ENCODE measurements around the gene SKAP1. TPM values are rescaled to one million over a fixed set of nuclear protein-coding genes. Genes with fewer than 3 reads are reported as not detected.

The SKAP1 gene
- polyA plus RNA-seq, 3 donors: 0.13 to 1.0 (median 0.52) TPM

DNA sequence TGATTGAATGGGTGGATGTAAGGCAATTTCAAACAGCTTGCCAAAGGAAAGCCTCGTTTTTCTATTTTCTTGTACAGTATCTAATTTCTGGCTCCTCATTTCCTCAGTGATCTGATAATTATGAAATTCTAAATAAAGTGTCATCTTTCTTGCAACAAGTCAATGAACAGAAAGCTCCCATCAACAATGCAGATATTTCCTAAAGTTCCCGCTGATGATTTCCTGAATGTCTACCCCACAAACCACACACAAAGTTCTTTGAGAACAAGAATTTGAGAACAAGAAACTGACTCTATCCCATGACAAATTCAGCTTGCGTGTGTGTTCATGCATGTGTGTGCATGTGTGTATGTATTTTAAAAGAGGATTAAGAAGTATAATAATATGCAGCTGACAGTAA is 35.2 kb downstream of the SKAP1 start:
- Histone ChIP-seq H3K4me2 (replicated peaks; ENCODE audit: extremely low read depth, low read length, poor library complexity, severe bottlenecking) (no peak overlapping the region), H2AFZ (ENCODE audit: insufficient read depth, low read depth, low read length, poor library complexity, severe bottlenecking) (no peak overlapping the region), H3K79me2 (ENCODE audit: insufficient read depth, low read length) (no peaks in the 10 kb centered on the region), H3K9ac (ENCODE audit: insufficient read depth, low read length, poor library complexity, severe bottlenecking) (no peak overlapping the region), H4K20me1 (ENCODE audit: insufficient read depth, low read length) (no peaks in the 10 kb centered on the region), H3K36me3 (replicated peaks in 1 of 2; ENCODE audit: control insufficient read depth in 1 of 2, insufficient read depth in 2 of 2, low read length in 2 of 2) (no peaks in the 10 kb centered on the region), H3K4me3 (replicated peaks in 1 of 3; ENCODE audit: low read depth in 2 of 3, low read length in 3 of 3) (no peak overlapping the region), H3K27me3 (ENCODE audit: control insufficient read depth in 2 of 2, insufficient read depth in 2 of 2, low read length in 2 of 2) (peaks cover 39 to 63% of the 10 kb centered on the region in 2 donors), H3K9me3 (replicated peaks in 1 of 2; ENCODE audit: control insufficient read depth in 1 of 2, insufficient read depth in 1 of 2, low read length in 2 of 2) (no peaks in the 10 kb centered on the region), H3K27ac (ENCODE audit: low read depth in 1 of 2, low read length in 2 of 2) (no peak overlapping the region), H3K4me1 (ENCODE audit: control insufficient read depth in 1 of 2, insufficient read depth in 2 of 2, low read length in 2 of 2) (no peaks in the 10 kb centered on the region)
- Mint-ChIP-seq H3K9me3 (no peaks in the 10 kb centered on the region), H3K27ac (no peak overlapping the region), H3K4me3 (peak overlapping the region in 1 of 2 donors; percentile 33), H3K4me1 (no peaks in the 10 kb centered on the region), H3K36me3 (no peaks in the 10 kb centered on the region), H3K27me3 (ENCODE audit: low read depth in 3 of 3) (peaks cover 44 to 65% (median 52%) of the 10 kb centered on the region in 3 donors)
- intact Hi-C loops (cut with micrococcal nuclease): no loop called here
- DNase-seq: no peak
- TF ChIP-seq, protein P1, sequence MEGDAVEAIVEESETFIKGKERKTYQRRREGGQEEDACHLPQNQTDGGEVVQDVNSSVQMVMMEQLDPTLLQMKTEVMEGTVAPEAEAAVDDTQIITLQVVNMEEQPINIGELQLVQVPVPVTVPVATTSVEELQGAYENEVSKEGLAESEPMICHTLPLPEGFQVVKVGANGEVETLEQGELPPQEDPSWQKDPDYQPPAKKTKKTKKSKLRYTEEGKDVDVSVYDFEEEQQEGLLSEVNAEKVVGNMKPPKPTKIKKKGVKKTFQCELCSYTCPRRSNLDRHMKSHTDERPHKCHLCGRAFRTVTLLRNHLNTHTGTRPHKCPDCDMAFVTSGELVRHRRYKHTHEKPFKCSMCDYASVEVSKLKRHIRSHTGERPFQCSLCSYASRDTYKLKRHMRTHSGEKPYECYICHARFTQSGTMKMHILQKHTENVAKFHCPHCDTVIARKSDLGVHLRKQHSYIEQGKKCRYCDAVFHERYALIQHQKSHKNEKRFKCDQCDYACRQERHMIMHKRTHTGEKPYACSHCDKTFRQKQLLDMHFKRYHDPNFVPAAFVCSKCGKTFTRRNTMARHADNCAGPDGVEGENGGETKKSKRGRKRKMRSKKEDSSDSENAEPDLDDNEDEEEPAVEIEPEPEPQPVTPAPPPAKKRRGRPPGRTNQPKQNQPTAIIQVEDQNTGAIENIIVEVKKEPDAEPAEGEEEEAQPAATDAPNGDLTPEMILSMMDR (IDR thresholded peaks at IDR 0.05): no peak
- WGBS (ENCODE audit: insufficient coverage): no CpG with 5 or more reads among the region's 3 CpGs

DNA sequence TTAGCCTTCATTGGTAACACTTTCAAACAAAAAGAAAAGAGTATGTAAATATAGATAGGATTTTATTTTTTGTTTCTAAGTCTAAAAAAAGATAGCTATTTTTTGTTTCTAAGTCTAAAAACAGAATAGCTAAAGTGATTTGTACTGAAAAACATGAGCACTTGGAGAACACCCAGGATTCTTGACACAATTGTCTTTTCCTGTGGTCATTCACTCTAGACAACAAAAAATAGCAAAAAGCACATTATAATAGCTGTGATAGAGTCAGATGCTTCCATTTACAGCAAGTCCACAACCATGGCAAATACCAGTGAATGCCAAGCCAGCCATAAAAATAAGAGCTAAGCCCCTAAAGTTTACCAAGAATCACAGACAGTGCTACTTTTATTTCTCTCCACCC is 36.7 kb downstream of the SKAP1 start:
- H3K27me3 Mint-ChIP-seq (ENCODE audit: low read depth in 3 of 3): peaks cover 39 to 62% (median 48%) of the 10 kb centered on the region in 3 donors
- H3K4me3 ChIP-seq (replicated peaks in 1 of 3; ENCODE audit: low read depth in 2 of 3, low read length in 3 of 3): no peak overlapping the region
- H3K36me3 ChIP-seq (replicated peaks in 1 of 2; ENCODE audit: control insufficient read depth in 1 of 2, insufficient read depth in 2 of 2, low read length in 2 of 2): no peaks in the 10 kb centered on the region
- no peaks in the 10 kb centered on the region for H4K20me1 ChIP-seq (ENCODE audit: insufficient read depth, low read length)
- no peaks in the 10 kb centered on the region for H3K9me3 Mint-ChIP-seq
- no peak overlapping the region for H3K9ac ChIP-seq (ENCODE audit: insufficient read depth, low read length, poor library complexity, severe bottlenecking)
- H3K4me1 ChIP-seq (ENCODE audit: control insufficient read depth in 1 of 2, insufficient read depth in 2 of 2, low read length in 2 of 2): no peaks in the 10 kb centered on the region
- no peaks in the 10 kb centered on the region for H3K4me1 Mint-ChIP-seq
- no peak overlapping the region for H3K4me3 Mint-ChIP-seq
- H3K79me2 ChIP-seq (ENCODE audit: insufficient read depth, low read length): no peaks in the 10 kb centered on the region
- peaks cover 46 to 75% of the 10 kb centered on the region in 2 donors for H3K27me3 ChIP-seq (ENCODE audit: control insufficient read depth in 2 of 2, insufficient read depth in 2 of 2, low read length in 2 of 2)
- no peaks in the 10 kb centered on the region for H3K9me3 ChIP-seq (replicated peaks in 1 of 2; ENCODE audit: control insufficient read depth in 1 of 2, insufficient read depth in 1 of 2, low read length in 2 of 2)
- no peak for DNase-seq
- no peak overlapping the region for H3K4me2 ChIP-seq (replicated peaks; ENCODE audit: extremely low read depth, low read length, poor library complexity, severe bottlenecking)
- TF ChIP-seq, protein P1 (IDR thresholded peaks at IDR 0.05): no peak
- H2AFZ ChIP-seq (ENCODE audit: insufficient read depth, low read depth, low read length, poor library complexity, severe bottlenecking): no peak overlapping the region
- no peaks in the 10 kb centered on the region for H3K36me3 Mint-ChIP-seq
- intact Hi-C loops (cut with micrococcal nuclease): no loop called here
- no peak overlapping the region for H3K27ac ChIP-seq (ENCODE audit: low read depth in 1 of 2, low read length in 2 of 2)
- H3K27ac Mint-ChIP-seq: no peak overlapping the region
